ENCODE results near the gene SEMA4G.
A peak's percentile ranks its signal among the peaks of the same experiment; 100 is the strongest.

SEMA4G gene

GRCh38 chr10:101007915-101008822 lies 38.9 kb downstream of the SEMA4G start:
- DNase-seq (ENCODE audit: low read depth) = no peak

GRCh38 chr10:101008823-101009423 lies 39.6 kb downstream of the SEMA4G start:
- DNase-seq (ENCODE audit: low read depth) = no peak

- DNase-seq (ENCODE audit: low read depth) = no peak
Observed at GRCh38 chr10:101010329-101010728, 41.0 kb downstream of the SEMA4G start.

- no peak for DNase-seq (ENCODE audit: low read depth)
Observed at GRCh38 chr10:101011517-101012423, 42.5 kb downstream of the SEMA4G start.

- peak; percentile 84 for DNase-seq (ENCODE audit: low read depth)
Observed at GRCh38 chr10:101012525-101013364, 43.4 kb downstream of the SEMA4G start.

GRCh38 chr10:101013365-101013825 lies 44.1 kb downstream of the SEMA4G start:
- no peak for DNase-seq (ENCODE audit: low read depth)

GRCh38 chr10:101014230-101014884 lies 45.1 kb downstream of the SEMA4G start:
- peak; percentile 56 for DNase-seq (ENCODE audit: low read depth)

- peak; percentile 84 for DNase-seq (ENCODE audit: low read depth)
Observed at GRCh38 chr10:101014966-101015581, 45.8 kb downstream of the SEMA4G start.

- DNase-seq (ENCODE audit: low read depth) = no peak
Observed at GRCh38 chr10:101015582-101015973, 46.3 kb downstream of the SEMA4G start.

- DNase-seq (ENCODE audit: low read depth) = no peak
Observed at GRCh38 chr10:101016814-101017213, 47.5 kb downstream of the SEMA4G start.

- DNase-seq (ENCODE audit: low read depth) = no peak
Observed at GRCh38 chr10:101018118-101018599, 48.9 kb downstream of the SEMA4G start.

GRCh38 chr10:101018600-101019439 lies 49.5 kb downstream of the SEMA4G start:
- peak; percentile 71 for DNase-seq (ENCODE audit: low read depth)
